Panc1 (cell line): ENCODE measurements around the gene CXCL6. TPM values are rescaled to one million over a fixed set of nuclear protein-coding genes. Genes with fewer than 3 reads are reported as not detected.

Source experiments
- ATAC-seq: fragments of 200-7000 bp; cut with Tn5 transposase; 2 replicates; pipeline ENCODE4 v1.9.1; 2020; ENCODE audit warnings: mild to moderate bottlenecking, moderate library complexity
- BruUV-seq: library from RNA; stranded (reverse); fragments of 400-500 nt; replicated peaks from 2 replicates; lab custom pipeline; 2021; lab: Mats Ljungman, UMichigan
- CTCF ChIA-PET: fragments of 300-600 bp; sonication (Branson Sonifier 250); formaldehyde crosslinking; loops from one replicate; lab custom pipeline; 2022; ENCODE audit warnings: antibody characterized with exemption; lab: Charles Lee
- POLR2A ChIA-PET: fragments of 300-600 bp; sonication (Branson Sonifier 250); formaldehyde crosslinking; loops from one replicate; lab custom pipeline; 2022; ENCODE audit warnings: antibody characterized with exemption; lab: Charles Lee
- DNase-seq: peaks from one replicate; pipeline ENCODE4 v3.0.0-alpha.2; 2010; ENCODE audit warnings: low read depth, low spot score
- H3K27ac ChIP-seq: 2 replicates; pipeline ENCODE4 v1.5.1; 2011; ENCODE audit warnings: mild to moderate bottlenecking, low read length, inconsistent platforms
- H3K27me3 ChIP-seq: fragments of 200-500 bp; sonication (Bioruptor generic); 2 replicates; pipeline ENCODE4 v1.6.0; 2014; ENCODE audit warnings: low read length, inconsistent platforms; ENCODE audit not compliant: control insufficient read depth, insufficient read depth
- H3K36me3 ChIP-seq: fragments of 200-500 bp; sonication (Bioruptor generic); 2 replicates; pipeline ENCODE4 v1.5.1; 2014; ENCODE audit warnings: inconsistent platforms, mild to moderate bottlenecking, low read length, moderate library complexity; ENCODE audit not compliant: control insufficient read depth, insufficient read depth
- H3K4me1 ChIP-seq: 2 replicates; pipeline ENCODE4 v1.5.1; 2011; ENCODE audit warnings: inconsistent platforms, mild to moderate bottlenecking, low read length, moderate library complexity; ENCODE audit not compliant: control insufficient read depth, insufficient read depth
- H3K4me3 ChIP-seq, 2 experiments: 2 replicates each; pipeline ENCODE4 v1.5.1; 2011 to 2012; ENCODE audit warnings: low read depth in 2 of 2, low read length in 2 of 2, mild to moderate bottlenecking in 2 of 2, inconsistent platforms in 1 of 2, moderate library complexity in 1 of 2
- H3K9me3 ChIP-seq: fragments of 200-500 bp; sonication (Bioruptor generic); 2 replicates; pipeline ENCODE4 v1.5.1; 2014; ENCODE audit warnings: low read depth, mild to moderate bottlenecking, inconsistent platforms, low read length, moderate library complexity; ENCODE audit not compliant: control insufficient read depth, insufficient read depth
- CTCF ChIP-seq: fragments of 450-650 bp; IDR thresholded peaks from 2 replicates; pipeline ENCODE4 v1.5.1; 2017; ENCODE audit warnings: mild to moderate bottlenecking
- POLR2AphosphoS5 ChIP-seq: IDR thresholded peaks from 2 replicates; pipeline ENCODE4 v1.6.1; 2012; ENCODE audit warnings: mild to moderate bottlenecking, low read depth, low read length, moderate library complexity
- REST ChIP-seq, 2 experiments: IDR thresholded peaks; 2 replicates each; pipeline ENCODE4 v1.6.1; 2011 to 2012; ENCODE audit warnings: low read depth in 2 of 2, control low read depth in 1 of 2, low read length in 1 of 2, mild to moderate bottlenecking in 1 of 2, moderate library complexity in 1 of 2; ENCODE audit not compliant: insufficient read depth in 1 of 2
- SIN3A ChIP-seq: IDR thresholded peaks from 2 replicates; pipeline ENCODE4 v1.6.1; 2012; ENCODE audit warnings: low read depth, mild to moderate bottlenecking, low read length, moderate library complexity, borderline replicate concordance; ENCODE audit not compliant: insufficient read depth
- TCF7L2 ChIP-seq: IDR thresholded peaks from 2 replicates; pipeline ENCODE4 v1.6.1; 2011; ENCODE audit warnings: mild to moderate bottlenecking, low read depth, low read length, inconsistent platforms
- in situ Hi-C: cut with HindIII; loops from 2 replicates; pipeline ENCODE4 v1.10.0; 2016; ENCODE audit warnings: low sequenced_read_pairs, low pct_unique_long_range_greater_than_20kb
- intact Hi-C: fragments of 100-400 bp; cut with micrococcal nuclease; formaldehyde crosslinking; loops from one replicate; pipeline ENCODE4 v1.10.0; 2022; ENCODE audit not compliant: unreplicated experiment
- total RNA-seq: library from RNA; stranded (reverse); gene quantifications from one replicate; pipeline ENCODE4 v1.2.1, GENCODE V29; 2021; ENCODE audit not compliant: unreplicated experiment

The CXCL6 gene
- total RNA-seq, 1 experiment from 2014 or later: 0.33 TPM

GRCh38 chr4:73814679-73815078 lies 21.8 kb upstream of the CXCL6 start:
- ChIA-PET CTCF (no interaction called here), POLR2A (no interaction called here)
- H3K27ac ChIP-seq: no peak overlapping the region

GRCh38 chr4:73815145-73815544 lies 21.3 kb upstream of the CXCL6 start:
- BruUV-seq: no TSS peak
- TF ChIP-seq TCF7L2 (no peak), REST (IDR thresholded peaks at IDR 0.05; ENCODE audit: insufficient read depth in 1 of 2, low read depth in 2 of 2, low read length in 1 of 2) (no peak), CTCF (no peak), POLR2AphosphoS5 (no peak)
- no peaks in the 10 kb centered on the region for H3K27me3 ChIP-seq
- H3K4me3 ChIP-seq: no peak overlapping the region
- POLR2A ChIA-PET: no interaction called here
- H3K36me3 ChIP-seq: no peaks in the 10 kb centered on the region
- ATAC-seq (no peak), DNase-seq (no peak)
- CTCF ChIA-PET: no interaction called here
- in situ Hi-C loops (no loop called here), intact Hi-C loops (no loop called here)
- H3K4me1 ChIP-seq: no peaks in the 10 kb centered on the region
- no peak overlapping the region for H3K27ac ChIP-seq
- H3K9me3 ChIP-seq: no peaks in the 10 kb centered on the region

More at GRCh38 chr4:73814679-73815078, 21.8 kb upstream of the CXCL6 start:
- no peaks in the 10 kb centered on the region for H3K36me3 ChIP-seq
- no peaks in the 10 kb centered on the region for H3K9me3 ChIP-seq
- intact Hi-C loops: no loop called here
- in situ Hi-C loops: no loop called here
- no peaks in the 10 kb centered on the region for H3K4me1 ChIP-seq
- BruUV-seq: no TSS peak
- ATAC-seq: no peak
- DNase-seq: no peak
- no peak overlapping the region for H3K4me3 ChIP-seq
- H3K27me3 ChIP-seq: no peaks in the 10 kb centered on the region
- TF ChIP-seq POLR2AphosphoS5 (no peak), SIN3A (no peak), TCF7L2 (no peak), CTCF (no peak), REST (IDR thresholded peaks at IDR 0.05; ENCODE audit: insufficient read depth in 1 of 2, low read depth in 2 of 2, low read length in 1 of 2) (no peak)
